Measurements from ENCODE around the gene AFAP1.

The AFAP1 gene

DNA sequence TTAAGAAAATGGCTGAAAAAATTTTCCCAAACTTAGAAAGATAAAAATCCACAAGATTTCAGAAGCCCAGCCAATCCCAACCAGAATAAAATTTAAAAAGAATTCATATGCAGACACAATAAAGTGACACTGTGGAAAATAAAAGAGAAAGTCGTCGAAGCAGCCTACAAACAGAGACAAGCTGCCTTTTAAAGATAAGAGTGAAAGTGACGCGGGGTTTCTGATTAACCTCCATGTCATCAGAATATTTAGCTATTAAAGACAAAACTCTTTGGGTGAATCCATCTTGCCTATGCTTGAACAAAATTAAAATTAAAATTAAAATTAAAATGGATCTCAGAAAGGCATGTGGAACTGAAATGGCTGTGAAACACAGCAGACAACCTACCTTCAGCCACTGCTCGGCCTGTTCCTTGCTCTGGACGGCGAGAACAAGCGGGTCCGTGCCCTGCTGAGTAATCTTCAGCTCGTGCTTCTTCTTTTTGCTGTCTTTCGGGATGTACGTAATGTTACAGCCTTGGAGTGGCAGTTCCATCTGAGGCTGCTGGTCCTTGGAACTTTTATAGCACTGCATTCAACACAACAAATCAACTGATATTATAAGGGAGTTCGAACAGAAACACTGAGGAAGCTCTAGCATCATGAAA, 101.4 kb downstream of the AFAP1 start:
- no peak for FAIRE-seq

DNA sequence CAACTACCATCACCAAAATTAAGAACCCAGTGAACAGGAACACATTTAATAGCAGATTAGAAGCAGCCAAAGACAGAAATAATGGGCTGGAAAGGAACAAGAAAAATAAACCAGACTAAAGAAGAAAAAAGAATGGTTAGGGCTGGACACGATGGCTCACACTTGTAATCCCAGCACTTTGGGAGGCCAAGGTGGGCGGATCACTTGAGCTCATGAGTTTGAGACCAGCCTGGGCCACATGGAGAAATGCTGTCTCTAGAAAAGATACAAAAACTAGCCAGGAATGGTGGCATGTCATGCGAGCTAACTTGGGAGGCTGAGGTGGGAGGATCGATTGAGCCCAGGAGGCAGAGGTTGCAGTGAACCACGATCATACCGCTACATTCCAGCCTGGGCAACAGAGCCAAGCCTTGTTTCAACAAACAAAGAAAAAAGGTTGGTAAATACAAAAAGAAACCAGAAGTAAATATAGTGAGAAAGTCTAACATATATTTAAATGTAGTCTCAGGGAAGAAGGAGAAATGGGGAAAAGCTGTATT, 102.0 kb downstream of the AFAP1 start:
- no peak for FAIRE-seq

DNA sequence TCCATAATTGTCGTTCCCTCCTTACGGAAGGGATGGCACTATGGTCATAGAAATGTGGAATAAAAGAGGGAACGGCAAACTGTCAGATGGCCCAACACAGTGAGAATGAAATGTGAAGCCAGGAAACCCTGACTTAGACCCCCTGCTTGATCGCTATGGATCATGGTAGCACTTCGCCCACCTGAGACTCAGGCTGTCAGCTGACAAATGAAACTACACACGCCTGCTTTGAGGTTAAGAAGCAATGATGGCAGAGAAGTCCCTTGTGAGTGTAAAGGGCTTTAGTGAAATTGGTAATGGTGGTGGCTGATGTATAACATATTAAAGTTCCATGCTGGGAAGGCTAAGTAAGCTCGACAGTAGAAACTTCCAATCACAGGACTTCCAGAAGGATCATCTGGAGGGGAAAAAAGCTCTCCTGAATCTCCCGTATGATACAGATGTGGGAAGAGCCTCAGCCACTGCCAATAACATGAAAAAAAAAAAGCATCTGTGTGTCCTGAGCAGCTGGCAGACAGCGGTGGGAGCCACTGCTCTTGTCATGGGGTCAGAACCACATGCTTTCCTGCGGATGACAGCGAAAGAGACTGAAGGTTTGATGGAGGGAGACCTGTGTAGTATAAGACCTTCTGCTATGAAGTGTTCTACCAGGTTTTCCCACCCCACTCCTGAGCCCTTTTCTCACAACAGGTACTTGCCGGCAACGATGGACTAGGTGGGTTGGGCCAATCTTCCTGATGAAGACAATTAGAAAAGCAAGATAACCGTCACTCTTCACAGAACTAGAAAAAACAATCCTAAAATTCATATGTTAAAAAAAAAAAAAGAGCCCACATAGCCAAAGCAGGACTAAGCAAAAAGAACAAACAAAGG, 107.6 kb downstream of the AFAP1 start:
- FAIRE-seq: no peak

DNA sequence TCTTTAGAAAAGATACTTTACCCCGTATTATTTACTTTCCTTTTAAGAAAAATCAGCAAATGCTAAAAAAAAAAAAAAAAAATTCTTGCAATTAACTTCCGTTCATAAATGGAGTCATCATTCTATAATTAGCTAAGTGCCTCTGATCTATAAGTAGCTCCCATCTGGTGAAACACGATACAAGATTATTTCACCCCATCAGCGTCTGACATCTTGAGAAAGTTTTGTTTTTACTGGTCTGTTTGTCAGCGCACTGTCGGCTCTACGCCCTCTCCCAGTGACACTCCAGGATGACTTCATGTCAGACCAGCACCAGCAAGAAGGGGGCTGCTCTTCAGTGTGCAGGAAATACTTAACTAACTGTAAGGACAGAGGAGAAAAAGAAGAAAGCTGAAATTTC, 108.3 kb downstream of the AFAP1 start:
- FAIRE-seq: no peak

DNA sequence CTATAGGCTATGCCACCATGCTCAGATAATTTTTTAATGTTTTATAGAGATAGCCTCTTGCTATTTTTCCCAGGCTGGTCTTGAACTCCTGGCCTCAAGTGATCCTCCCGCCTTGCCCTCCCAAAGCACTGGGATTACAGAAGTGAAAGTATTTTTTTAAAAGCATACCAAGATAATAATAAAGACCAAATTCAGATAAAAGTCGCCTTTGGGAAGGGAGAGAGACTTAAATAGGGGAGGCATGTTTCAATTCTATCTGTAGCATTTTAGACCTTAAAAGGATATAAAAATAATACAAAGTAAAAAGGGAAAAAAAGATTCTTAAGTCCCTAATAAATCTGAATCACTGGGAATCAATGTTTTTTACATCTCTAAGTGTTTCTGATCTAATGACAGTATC, 108.9 kb downstream of the AFAP1 start:
- no peak for FAIRE-seq

DNA sequence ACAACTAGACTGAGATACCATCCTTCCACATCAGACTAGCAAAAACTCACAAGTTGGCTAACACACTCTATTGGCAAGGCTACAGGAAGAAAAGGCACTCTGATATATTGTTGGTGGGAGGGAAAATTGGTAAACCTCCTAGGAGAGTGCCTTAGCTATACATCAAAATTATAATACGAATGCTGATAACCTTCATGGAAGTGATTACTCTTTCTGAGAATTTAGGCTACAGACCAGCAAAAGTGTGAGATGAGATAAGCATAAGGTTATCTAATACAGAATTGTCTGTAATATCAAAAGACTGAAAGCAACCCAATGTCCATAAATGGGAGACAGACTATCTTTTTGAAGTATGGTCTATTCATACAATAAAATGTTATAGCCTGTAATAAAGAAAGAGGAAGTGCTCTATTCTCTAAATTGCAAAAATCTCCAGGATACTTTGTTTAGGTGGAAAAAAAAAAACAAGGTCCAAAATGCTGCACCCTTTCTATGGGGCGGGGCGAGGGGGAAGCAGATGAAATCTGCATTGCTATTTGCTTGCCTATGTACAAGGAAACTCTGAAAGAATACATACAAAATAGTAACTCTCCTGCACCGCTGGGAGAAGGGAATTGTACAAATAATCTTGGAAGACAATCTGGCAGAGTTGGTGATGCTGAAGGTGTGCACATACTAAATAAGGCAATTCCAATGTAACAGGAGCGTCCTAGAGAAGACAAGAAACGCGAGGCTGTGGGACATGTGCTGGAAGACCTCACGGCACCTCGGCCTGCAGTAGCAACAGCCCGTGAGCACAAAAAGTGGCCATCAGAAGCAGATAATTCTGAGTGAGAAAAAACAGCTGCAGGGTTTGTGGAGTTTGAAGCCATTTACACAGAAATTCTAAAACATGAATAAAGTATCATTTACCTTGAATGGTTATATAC, 109.7 kb downstream of the AFAP1 start:
- FAIRE-seq: no peak

DNA sequence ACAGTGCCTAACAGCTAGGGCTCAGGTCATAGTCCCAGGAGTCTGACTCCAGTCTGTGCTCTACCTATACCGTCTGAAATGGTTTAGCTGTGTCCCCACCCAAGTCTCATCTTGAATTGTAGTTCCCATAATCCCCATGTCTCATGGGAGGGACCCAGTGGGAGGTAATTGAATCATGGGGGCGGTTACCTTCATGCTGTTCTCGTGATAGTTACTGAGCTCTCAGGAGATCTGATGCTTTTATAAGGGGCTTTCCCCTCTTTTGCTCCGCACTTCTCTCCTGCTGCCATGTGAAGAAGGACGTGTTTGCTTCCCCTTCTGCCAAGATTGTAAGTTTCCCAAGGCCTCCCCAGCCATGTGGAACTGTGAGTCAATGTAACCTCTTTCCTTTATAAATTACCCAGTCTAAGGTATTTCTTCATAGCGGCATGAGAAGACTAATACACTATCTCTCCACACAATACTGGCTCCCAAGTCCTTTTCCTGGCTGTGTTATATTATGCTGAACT, 110.8 kb downstream of the AFAP1 start:
- no peak for FAIRE-seq

DNA sequence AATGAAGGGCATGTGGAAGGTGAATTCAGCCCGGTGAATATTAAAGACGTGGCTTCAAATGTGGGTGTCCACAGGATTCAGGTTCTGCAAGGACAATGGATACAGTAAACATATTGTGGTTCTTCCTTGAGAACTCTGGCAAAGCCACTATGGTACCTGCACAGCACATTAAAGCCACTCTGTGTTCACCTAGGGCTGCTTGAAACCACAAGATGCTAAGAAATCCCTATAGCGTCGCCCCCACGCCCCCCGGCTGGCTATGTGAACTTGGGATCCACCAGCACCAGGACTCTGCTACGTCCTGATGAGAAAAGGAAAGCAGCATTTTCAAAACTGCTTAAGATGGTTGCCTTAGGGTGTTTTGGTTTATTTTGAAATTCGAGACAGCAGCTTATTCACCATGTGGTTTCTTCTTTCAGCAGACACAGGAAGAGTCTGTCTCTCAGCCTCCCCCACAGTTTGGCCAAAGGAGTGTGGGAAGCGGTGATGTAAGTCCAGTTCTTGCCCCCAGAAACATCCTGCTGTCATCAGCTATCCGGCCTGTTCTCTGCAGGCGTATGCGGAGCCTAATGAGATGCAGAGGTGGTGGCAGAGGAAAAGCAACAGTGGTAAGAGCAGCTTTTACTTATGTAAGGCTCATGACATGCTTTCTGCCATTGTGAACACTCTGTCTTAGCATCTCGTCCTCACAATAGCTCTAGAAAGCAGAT, 111.5 kb downstream of the AFAP1 start:
- no peak for FAIRE-seq

DNA sequence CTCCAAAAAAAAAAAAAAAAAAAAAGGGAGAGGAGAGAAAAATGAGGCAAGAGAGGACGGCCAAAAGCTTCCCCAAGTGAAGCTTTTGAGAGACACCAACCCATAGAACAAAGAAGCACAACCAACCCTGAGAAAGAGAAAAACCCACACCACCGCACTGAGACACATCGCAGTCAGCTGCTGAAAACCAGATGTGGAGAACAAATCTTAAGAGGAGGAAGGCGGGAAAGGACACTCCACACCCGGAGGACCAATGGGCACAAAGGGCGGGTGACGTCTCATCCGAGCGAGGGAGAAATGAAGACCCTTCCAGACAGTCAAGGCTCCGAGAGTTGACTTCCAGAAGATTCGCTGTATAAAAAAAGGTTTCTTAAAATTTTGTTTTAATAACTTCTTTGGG, 112.1 kb downstream of the AFAP1 start:
- no peak for FAIRE-seq

DNA sequence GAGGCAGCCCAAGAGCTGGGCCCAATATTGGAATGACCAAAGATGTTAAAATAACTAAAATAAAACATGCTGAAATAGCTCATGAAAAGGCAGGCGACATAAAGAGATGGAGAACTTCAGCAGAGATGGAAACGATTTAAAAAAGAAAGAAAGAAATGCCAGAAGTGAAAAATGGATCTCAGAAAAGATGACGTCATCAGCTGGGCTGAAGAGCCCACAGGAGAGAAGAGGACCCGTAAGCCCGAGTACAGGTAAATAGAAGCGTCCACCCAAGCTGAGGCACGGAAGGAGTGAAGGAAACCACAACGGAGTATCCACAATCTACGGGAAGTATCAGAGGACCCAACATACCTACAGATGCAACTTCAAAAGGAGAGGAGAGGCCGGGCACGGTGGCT, 112.8 kb downstream of the AFAP1 start:
- FAIRE-seq: no peak

DNA sequence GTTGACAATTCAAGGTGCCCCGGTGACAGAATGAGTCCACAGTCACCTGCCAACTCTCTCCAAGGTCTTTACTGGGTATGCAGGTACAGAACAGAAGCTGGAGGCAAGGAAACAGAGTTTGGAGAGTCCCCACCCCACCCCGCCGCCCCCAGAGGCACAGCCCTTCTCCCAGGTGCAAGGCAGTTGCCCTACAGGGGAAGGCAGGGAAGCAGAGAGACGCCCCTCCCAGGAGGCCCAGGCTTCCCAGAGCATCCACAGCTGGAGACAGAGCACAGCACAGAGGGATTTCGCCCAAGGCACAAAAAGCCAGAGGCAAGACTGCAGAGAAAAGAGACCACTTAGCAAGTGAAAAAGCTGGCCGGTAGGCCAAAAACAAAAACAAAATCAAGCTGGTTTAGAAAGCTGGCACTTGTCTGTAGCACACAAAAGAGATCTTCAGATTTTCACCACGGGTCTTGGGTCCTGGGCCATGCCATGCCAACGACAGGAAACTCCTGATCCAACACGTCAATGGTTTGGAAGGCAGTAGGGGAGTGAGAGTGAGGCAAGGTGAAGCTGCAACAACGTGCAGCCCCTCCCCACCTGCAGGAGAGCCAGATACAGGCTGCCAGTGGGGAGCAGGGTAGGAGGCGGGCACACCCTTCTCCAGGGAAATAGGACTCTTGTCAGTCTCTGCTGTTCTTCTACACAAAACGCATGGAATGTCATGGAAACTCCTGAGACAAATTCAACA, 113.3 kb downstream of the AFAP1 start:
- no peak for FAIRE-seq

DNA sequence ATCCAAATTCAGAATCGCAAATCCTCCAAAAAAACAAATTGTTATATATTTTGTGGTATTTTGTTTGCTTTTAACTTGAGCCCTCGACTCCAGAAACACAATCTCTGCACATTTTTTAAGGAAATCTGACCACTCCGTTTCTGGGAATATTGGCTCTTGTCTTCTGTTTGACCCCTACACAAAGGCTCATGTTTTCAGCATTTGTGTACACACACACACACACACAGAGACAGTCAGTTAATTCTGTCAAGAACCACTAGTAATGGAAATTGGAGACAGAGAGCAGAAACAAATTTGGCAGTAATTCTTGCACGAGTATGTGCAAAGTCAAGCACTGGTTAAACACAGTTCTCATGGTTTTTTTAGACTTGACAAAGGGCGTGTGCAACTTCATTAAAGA, 115.4 kb downstream of the AFAP1 start:
- no peak for FAIRE-seq

DNA sequence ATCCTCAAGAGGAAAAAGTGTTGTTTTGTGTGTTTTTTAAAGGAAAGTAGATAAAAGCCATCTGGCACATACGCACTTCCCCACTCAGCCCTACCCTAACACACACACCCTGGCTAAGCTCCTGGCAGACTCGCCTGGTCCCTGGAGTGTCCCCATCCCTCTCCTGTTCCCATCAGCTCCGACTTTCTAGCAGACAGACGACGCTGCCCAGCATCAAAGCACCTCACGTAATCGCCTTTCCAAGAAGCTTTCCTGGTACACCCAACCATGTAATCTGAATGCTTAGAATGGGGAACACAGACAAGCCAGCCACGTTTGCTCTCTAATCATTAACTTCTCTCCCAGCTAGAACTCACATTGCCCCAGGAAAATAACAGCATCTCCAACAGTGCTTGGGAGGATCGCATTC, 116.2 kb downstream of the AFAP1 start:
- no peak for FAIRE-seq

DNA sequence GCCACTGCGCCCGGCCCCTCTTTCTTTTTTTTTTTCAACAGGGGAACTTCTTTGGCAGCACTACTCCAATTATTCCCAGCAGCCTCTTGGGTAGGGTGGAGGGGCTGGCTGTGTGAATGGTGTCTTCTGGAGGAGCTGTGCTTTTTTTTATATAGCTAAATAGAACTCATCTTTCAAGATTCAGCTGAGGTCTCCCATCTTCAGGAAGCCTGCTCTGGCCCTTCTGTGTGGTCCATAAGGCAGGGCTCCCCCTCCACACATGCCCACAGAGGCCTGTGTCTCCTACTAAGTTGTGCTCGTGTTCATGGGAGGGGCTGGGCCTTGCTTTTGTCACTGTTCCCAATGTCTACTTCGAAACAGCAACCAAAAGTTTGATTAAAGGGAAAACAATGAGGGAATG, 116.8 kb downstream of the AFAP1 start:
- FAIRE-seq: no peak

DNA sequence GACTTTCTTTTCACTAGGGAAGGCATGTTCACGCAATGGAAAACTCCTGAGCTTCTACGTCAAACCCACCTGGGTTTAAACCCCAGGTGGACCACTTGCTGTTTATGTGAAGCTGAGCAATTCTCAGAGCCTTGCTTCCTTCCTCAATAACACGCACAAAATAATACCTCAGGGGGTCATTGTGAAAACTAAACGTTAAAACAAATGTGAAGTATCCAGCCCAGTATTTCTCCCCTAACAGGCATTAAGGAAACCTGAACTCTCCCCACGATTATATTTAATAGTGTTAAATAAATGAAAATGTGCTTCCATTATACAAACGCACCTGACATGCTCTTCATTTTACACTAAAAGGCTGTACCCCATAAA, 117.5 kb downstream of the AFAP1 start:
- FAIRE-seq: no peak

DNA sequence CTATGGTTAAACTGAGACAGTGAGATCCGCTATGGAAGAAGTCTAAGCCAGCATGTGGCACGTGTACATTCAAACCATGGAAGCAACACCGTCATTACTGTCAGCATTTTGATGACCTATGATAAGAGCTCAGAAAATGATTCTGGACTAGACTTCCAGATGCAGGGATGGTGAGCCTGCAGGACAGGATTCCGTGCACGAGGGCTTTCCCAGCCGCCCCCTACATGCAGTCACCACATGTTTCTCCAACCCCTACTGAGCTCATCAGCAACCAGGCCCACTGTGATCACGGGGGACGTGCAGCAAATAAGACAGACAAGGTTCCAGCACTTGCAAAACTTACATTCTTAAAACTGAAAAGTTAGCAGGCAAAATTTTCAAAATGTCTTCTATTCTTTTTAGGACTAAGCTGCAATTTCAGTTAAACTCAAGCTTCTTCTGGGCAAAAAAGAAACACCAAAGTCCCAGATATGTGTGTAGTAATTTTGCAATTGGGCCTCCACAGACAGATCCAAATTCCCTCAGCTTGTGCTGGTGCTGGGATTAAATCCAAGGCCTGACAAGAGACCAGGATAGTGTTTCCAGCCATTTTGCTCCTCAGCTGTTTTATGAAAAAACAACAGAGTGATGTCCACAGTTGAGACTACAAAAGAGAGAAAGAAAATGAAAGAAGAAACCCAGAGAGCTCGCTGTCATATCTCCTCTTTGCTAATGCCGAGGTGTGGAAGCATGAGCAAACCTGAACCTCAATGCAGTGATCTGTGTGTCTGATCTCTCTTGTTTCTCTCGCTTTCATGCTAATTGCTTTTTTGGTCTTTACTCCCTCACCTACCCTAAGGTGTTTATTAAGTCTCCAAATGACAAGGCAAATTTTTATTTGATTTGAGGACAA, 118.2 kb downstream of the AFAP1 start:
- FAIRE-seq: no peak

DNA sequence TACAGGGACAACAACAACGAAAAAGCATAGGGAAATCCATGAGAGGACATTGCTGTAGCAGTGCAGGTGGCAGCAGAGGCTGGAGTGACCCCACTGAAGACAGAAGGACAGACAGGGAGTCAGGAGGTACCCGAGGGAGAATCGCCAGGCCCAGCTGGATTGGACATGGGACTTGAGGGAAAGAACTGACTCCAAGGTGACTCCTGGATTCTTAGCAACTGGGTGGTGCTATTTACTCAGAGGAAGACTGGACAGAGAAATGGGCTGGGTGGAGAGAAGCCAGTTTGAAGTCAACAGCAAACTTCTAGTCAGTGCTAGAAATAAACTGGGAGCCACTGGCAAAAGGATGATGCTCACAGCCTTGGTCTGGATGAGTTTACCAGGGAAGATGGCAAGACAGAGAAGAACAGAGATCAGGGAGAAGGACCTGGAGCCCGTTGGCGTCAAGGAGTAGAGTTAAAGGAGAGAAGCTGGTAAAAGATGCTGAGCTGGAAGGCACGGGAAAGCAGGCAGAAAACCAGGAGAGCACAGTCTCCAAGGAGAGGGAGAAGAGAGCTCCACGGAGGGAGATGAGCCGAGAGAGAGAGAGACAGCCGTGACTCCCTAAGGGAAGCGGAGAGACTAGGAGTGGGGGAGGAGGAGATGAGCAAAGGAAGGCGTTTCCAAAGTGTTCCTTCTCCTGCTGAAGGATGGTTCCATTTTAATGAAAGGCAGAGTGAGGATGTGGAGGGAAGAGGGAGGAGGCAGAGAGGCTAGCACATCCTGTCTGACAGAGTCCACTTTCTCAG, 119.4 kb downstream of the AFAP1 start:
- FAIRE-seq: no peak

DNA sequence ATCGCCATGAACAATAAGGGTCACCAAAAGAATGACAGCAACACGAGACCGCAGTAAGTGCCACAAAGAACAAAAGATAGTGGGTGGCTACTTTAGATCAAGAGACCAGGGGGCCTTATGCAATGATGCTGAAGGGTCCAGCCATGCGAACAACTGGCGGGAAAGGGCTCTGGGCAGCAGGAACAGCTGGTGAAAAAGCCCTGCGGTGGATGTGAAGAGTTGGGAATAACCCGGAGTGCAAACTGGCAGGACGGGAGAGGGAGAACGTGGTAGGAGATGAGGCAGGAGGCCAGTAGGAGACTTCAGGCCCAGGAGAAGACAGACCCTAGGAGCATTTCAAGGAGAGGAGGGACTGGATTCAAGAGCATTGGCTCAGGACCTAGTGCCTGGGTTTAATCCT, 120.2 kb downstream of the AFAP1 start:
- FAIRE-seq: no peak

DNA sequence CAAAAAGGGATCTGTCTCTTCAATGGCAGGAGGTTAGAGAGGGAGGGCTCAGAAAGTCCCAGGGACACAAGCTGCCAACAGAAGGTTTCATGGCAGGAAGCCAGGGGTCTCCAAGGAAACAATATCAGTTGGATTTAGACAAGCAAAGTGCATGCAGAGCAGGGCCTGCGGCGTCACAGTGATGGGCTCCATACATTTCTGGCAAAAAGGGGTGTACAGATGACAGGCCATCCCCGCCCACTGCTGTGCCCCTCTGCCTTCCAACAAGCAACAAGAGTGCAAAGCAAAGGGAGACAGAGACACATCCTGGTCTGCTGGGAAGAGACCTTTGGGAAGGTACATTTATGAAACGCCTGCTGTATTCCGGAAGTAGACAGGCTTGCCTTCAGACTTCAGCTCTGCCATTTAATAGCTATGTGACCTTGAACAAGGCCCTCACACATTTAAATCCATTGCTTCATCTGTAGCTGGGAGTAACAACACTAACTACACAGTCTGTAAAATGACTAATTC, 121.2 kb downstream of the AFAP1 start:
- no peak for FAIRE-seq

All from G401.6 (cell line).